ENCODE results near the gene OTUD7B. TPM values are rescaled to one million over a fixed set of nuclear protein-coding genes. Genes with fewer than 3 reads are reported as not detected.

OTUD7B gene
- total RNA-seq, 1 donor from 2014 or later, result 14.5 TPM

GRCh38 chr1:150022357-150022756 lies 11.8 kb upstream of the OTUD7B start:
- no peak overlapping the region for H3K27ac ChIP-seq
- H3K4me3 ChIP-seq, result no peak overlapping the region
- no peak for DNase-seq (ENCODE audit: extremely low spot score in 2 of 2)
- intact Hi-C loops (cut with DNase I), result no loop called here
- H3K9me3 ChIP-seq, result no peaks in the 10 kb centered on the region
- no peaks in the 10 kb centered on the region for H3K27me3 ChIP-seq
- no peak for TF ChIP-seq POLR2A (IDR thresholded peaks at IDR 0.05)
- no peak for TF ChIP-seq POLR2AphosphoS5 (IDR thresholded peaks at IDR 0.05; ENCODE audit: insufficient read depth in 1 of 2, low read depth in 1 of 2)
- TF ChIP-seq CTCF (IDR thresholded peaks at IDR 0.05), result no peak
- no peaks in the 10 kb centered on the region for H3K4me1 ChIP-seq
- no peaks in the 10 kb centered on the region for H3K36me3 ChIP-seq

DNA sequence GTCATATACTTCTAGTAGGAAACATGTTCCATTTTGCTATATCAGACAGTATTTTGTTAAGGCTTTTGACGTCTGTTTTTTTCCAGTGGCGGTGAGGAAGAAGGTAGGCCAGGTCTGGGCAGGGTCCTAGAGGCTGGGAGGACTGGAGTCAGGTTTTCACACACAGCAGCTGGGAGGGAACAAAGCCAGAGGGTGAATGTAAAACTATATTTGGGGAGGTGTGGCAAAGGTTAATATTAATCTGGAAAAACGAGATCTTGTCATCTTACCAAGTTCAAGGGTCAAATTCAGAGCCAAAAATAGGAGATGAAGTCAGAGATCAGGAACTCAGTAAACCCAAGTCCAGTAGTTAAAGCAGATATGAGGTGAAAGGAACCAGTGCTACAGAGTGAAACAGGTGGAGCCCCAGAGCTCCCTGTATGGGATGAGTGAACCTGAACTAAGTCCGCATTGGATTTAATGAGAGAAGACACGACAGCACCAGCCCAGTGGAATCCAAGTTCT lies 10.7 kb upstream of the OTUD7B start:
- Histone ChIP-seq H3K4me1 (no peaks in the 10 kb centered on the region), H3K36me3 (no peaks in the 10 kb centered on the region), H3K4me3 (no peak overlapping the region), H3K9me3 (no peaks in the 10 kb centered on the region), H3K27me3 (no peaks in the 10 kb centered on the region), H3K27ac (no peak overlapping the region)
- TF ChIP-seq CTCF (IDR thresholded peaks at IDR 0.05) (no peak), POLR2AphosphoS5 (IDR thresholded peaks at IDR 0.05; ENCODE audit: insufficient read depth in 1 of 2, low read depth in 1 of 2) (no peak), POLR2A (IDR thresholded peaks at IDR 0.05) (no peak)
- intact Hi-C loops (cut with DNase I), result no loop called here
- DNase-seq (ENCODE audit: extremely low spot score in 2 of 2), result no peak

DNA sequence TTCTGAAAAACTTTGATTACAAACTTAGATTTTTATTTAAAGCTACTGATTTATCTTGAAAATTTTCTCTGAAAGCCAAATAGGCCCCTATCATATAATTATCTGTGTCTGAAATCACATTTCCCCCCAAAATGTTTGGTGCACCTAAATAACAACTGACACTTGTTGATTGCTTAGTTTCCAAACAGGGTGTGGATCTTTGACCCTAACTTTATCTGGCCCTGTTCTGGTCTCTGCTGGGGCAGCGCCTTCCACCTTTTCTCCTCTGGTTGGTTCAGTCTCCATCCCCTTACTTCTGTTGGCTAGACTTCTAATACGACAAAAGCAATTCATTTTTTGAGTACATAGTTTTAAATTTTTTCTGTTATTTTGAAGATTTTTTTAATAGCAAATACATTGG lies 10.2 kb upstream of the OTUD7B start:
- TF ChIP-seq CTCF (IDR thresholded peaks at IDR 0.05), result no peak
- no peak for TF ChIP-seq POLR2AphosphoS5 (IDR thresholded peaks at IDR 0.05; ENCODE audit: insufficient read depth in 1 of 2, low read depth in 1 of 2)
- no peak for TF ChIP-seq POLR2A (IDR thresholded peaks at IDR 0.05)
- no peak overlapping the region for H3K27ac ChIP-seq
- DNase-seq (ENCODE audit: extremely low spot score in 2 of 2), result no peak

GRCh38 chr1:150018165-150018564 lies 7.6 kb upstream of the OTUD7B start:
- TF ChIP-seq CTCF (IDR thresholded peaks at IDR 0.05) (no peak), POLR2A (IDR thresholded peaks at IDR 0.05) (no peak), POLR2AphosphoS5 (IDR thresholded peaks at IDR 0.05; ENCODE audit: insufficient read depth in 1 of 2, low read depth in 1 of 2) (no peak)
- Histone ChIP-seq H3K4me3 (no peak overlapping the region), H3K9me3 (no peaks in the 10 kb centered on the region), H3K27me3 (no peaks in the 10 kb centered on the region), H3K36me3 (no peaks in the 10 kb centered on the region), H3K27ac (no peak overlapping the region), H3K4me1 (no peaks in the 10 kb centered on the region)
- DNase-seq (ENCODE audit: extremely low spot score in 2 of 2), result no peak
- intact Hi-C loops (cut with DNase I), result no loop called here

More for the DNA sequence above, 10.2 kb upstream of the OTUD7B start:
- Histone ChIP-seq H3K4me3 (no peak overlapping the region), H3K36me3 (no peaks in the 10 kb centered on the region), H3K4me1 (no peaks in the 10 kb centered on the region), H3K9me3 (no peaks in the 10 kb centered on the region), H3K27me3 (no peaks in the 10 kb centered on the region)
- intact Hi-C loops (cut with DNase I), result no loop called here

- Histone ChIP-seq H3K4me3 (no peak overlapping the region), H3K36me3 (no peaks in the 10 kb centered on the region), H3K27me3 (no peaks in the 10 kb centered on the region), H3K4me1 (no peaks in the 10 kb centered on the region), H3K9me3 (no peaks in the 10 kb centered on the region), H3K27ac (no peak overlapping the region)
- intact Hi-C loops (cut with DNase I), result no loop called here
- DNase-seq (ENCODE audit: extremely low spot score in 2 of 2), result no peak
- TF ChIP-seq CTCF (IDR thresholded peaks at IDR 0.05) (no peak), POLR2AphosphoS5 (IDR thresholded peaks at IDR 0.05; ENCODE audit: insufficient read depth in 1 of 2, low read depth in 1 of 2) (peak in 1 of 2 donors; percentile 49), POLR2A (IDR thresholded peaks at IDR 0.05) (no peak)
Measured at GRCh38 chr1:150017206-150017750, 6.8 kb upstream of the OTUD7B start.
